Breast epithelium (tissue), 3 donors: ENCODE data around the gene CRIM1.

ENCODE experiments used
- POLR2A ChIP-seq: fragments of 450-650 bp; IDR thresholded peaks from one replicate; pipeline ENCODE4 v1.6.1; 2016; ENCODE audit warnings: antibody characterized with exemption, mild to moderate bottlenecking, moderate library complexity
- POLR2AphosphoS5 ChIP-seq, 3 donors: sonication (generic); formaldehyde crosslinking; IDR thresholded peaks; one replicate each; pipeline ENCODE4 v1.6.1; 2017; ENCODE audit warnings: antibody characterized with exemption in 3 of 3
- TF ChIP-seq, protein P1 (sequence below), 3 donors: fragments of 450-650 bp; IDR thresholded peaks; one replicate each; pipeline ENCODE4 v1.5.1; 2016 to 2017; ENCODE audit warnings: antibody characterized with exemption in 3 of 3, mild to moderate bottlenecking in 3 of 3, moderate library complexity in 3 of 3

DNA sequence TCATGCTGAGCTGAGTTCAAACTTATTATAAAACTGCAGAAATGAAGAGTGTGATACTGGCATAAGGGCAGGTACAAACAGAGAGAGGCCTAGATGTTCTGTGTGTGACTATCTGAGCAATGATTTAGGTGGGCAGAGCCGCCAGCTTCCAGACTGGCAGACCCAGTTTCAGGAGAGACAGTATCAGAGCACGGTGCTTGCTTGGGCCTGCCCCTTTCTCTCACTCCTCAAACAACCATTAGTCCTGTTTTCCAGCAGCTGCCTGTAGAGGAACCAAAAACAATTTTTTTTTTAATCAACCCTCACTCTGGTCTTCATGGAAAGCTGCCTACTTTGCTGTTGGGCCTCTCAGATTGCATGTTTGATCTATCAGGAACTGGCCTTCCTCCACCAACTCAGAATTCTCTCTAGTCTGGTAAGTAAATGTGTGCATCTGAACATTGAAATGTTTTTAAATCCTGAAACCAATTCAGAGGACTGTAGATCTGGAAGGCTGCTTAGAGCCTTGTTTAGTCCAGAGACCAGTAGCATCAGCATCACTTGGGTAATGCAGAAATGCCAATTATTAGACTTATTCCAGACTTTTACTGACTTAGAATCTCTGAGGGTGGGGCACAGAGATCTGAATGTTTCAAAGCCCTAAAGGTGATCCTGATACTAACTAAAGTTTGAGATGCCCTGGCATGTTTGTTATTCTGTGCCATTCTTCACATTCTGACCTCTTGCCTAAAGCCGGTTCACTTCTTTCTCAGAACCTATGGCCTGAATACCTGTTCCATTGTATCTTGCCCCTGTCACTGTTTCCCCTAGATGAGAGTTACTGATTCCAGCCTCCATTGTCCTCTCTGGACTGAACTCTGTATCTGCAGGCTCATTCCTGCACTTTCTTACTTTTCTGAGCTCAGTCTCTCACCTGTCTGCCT is 24.8 kb upstream of the CRIM1 start:
- TF ChIP-seq, protein P1, sequence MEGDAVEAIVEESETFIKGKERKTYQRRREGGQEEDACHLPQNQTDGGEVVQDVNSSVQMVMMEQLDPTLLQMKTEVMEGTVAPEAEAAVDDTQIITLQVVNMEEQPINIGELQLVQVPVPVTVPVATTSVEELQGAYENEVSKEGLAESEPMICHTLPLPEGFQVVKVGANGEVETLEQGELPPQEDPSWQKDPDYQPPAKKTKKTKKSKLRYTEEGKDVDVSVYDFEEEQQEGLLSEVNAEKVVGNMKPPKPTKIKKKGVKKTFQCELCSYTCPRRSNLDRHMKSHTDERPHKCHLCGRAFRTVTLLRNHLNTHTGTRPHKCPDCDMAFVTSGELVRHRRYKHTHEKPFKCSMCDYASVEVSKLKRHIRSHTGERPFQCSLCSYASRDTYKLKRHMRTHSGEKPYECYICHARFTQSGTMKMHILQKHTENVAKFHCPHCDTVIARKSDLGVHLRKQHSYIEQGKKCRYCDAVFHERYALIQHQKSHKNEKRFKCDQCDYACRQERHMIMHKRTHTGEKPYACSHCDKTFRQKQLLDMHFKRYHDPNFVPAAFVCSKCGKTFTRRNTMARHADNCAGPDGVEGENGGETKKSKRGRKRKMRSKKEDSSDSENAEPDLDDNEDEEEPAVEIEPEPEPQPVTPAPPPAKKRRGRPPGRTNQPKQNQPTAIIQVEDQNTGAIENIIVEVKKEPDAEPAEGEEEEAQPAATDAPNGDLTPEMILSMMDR (IDR thresholded peaks at IDR 0.05) = no peak
- TF ChIP-seq POLR2AphosphoS5 (IDR thresholded peaks at IDR 0.05) (no peak), POLR2A (no peak)
